C4-2B (cell line): ENCODE data around the gene LRRC59.

Source experiments
- CTCF ChIP-seq: fragments of 450-650 bp; conservative IDR thresholded peaks from 2 replicates; pipeline ENCODE4 v1.5.1; 2017; ENCODE audit warnings: mild to moderate bottlenecking
- ZFX ChIP-seq: fragments of 450-650 bp; IDR thresholded peaks from 2 replicates; pipeline ENCODE4 v1.6.1; 2017

DNA sequence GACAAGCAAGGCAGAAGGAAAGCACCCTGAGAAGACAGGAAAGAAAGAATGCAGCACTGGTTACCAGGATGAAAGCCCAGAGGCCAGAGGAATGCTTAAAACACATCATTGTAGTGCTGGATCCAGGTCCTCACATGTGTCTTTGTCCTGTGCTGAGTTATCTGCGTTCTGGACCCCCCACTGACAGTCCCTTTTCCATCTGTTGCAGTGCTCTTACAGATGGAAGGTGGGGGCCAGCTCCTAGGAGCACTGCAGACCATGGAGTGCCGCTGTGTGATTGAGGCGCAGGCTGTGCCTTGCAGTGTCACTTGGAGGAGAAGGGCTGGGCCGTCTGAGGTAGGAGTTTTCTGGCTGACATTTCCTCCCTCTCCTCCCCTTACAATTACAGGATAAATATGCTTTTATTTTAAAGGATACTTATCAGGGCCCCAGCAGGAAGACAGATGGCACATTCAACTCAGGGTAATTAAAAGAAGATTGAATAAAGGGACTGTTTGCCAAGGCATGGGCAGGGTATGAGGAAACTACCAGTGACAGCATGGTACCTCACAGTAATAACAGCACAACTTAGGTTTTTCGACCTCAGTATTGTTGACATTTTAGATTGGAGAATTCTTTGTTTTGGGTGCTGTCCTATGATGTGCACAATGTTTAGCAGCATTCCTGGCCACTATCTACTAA, 21.3 kb downstream of the LRRC59 start:
- TF ChIP-seq CTCF (no peak), ZFX (no peak)
